Inferior parietal cortex (tissue), 1 donor: ENCODE measurements around the gene AJAP1.
"Not testable (repeated sequence)": the region's sequence is repeated elsewhere in the genome, so short reads cannot be mapped to it uniquely, and the experiment has no call there.

Source experiments
- DNase-seq: peaks from one replicate; pipeline ENCODE4 v3.0.0-alpha.2; 2016; ENCODE audit errors: extremely low spot score

AJAP1 gene, protein sequence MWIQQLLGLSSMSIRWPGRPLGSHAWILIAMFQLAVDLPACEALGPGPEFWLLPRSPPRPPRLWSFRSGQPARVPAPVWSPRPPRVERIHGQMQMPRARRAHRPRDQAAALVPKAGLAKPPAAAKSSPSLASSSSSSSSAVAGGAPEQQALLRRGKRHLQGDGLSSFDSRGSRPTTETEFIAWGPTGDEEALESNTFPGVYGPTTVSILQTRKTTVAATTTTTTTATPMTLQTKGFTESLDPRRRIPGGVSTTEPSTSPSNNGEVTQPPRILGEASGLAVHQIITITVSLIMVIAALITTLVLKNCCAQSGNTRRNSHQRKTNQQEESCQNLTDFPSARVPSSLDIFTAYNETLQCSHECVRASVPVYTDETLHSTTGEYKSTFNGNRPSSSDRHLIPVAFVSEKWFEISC

DNA sequence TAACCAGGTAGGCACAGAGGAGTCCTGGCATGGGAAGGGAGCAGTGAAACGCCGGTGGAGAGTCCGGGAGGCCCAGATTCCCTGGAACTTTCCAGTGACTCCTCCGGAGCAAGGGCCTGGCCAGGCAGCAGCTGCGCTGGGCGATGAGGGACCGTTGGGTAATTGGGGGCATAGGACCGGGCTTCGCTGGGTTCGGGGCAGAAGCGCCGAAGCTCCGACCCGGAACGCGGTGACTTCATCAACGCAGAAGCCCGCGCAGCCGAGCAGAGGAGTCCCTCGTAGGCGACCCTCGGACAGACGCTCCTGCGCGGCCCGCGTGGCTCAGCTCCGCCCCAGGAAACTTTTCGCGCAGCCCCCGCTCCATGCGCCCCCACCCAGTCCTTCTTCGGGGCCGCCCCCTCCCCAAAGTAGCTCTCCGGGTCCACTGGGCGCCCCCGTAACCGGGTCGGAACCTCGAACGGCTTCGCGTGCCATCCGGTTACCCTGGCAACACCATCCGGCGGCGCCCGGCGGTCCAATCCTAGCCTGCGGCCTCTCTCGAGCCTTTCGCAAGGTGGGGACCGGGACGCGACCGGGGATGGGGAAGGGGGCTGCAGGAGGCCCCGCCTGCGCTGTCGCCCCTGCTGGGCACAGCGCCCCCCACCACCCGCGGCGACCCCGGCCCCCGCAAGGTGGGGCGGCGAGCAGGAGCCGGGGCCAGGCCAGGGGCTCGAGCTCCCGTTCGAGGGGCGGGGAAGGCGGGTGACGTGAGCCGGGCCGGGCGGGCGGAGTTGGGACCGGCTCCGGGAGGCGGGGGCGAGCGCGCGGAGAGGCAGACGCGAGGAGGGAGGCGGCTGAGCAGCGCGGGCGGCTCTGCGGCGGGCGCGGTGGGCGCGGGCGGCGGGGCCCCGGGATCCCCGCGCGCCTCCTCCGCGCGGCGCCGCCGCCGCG is at the start of gene AJAP1:
Gene AJAP1 (plus strand): TSS at position 814 of the 930 bp plus-strand sequence. CDS start 817 bp downstream, outside the sequence.
- no peak for DNase-seq

DNA sequence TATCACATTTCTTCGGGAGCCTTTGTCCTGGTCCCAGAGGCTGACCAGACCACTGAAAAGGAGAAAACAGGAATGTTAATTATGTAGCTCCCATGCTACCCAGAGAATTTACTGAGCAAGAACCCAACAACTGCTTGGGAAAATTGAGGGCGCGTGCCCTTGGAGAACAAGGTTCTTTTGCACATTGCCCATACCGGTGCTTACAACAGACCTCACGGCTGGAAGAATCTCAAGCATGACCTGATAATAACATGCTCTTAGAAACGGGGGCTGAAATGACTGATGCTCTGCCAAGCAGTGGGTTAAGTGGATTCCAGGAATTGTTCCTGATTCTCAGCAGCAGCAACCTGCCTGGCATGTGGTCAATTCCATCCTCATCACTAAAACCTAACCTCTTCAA is 49.3 kb upstream of the AJAP1 start:
- no peak for DNase-seq

DNA sequence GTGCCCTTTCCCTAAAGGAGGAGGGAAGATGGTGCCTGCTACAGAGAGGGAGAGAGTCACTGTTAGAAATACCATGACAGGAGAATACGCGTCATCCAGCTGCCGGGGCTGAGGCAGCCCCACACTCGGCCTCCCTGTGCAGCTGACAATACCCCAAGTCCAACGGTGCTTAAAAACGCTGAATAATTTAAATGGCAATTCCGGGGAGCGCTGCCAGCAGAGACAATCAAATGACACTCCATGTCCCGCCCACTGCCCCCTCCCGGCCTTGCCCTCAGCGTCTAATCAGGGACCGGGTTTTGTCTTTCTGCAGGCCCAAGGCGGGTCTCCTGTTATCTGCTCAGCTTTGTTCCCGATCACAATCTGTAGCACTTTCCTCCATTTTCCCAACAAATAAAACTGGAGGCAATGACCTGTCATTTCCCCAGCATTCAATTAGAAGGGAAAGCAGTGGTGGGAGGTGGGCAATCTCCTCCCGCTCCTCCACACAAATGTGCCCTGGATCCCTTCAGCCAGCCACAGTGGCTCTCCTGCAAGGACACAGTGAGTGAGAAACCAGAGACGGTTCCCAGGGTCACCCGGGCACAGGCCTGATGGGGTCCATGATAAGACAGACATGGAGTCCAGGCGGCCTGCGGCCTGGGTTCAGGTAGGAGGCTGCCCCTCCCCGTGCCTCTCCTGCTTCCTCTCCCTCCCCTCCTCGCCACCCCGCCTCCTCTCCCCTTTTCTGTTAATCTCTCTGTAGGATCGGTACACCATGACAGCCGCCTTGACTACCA is 42.7 kb upstream of the AJAP1 start:
- no peak for DNase-seq

DNA sequence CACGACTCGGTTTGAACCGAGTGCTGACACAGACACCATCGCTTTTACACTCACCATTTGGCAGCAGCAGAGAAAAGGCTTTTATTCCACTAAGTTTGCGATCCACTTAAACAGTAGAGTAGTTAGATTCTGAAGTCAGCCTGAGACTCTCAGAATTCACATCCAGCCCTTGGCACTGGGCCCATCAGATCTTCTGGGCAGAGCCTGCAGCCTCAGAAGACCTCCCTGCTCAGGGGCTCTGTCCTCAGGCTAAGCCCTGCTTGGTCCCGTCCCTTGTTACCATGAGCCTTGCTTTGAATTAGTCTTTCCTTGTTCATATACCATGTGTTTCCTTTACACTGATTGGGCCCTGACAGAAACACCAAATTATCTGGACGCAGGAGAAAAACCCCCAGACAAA is 41.4 kb upstream of the AJAP1 start:
- no peak for DNase-seq

DNA sequence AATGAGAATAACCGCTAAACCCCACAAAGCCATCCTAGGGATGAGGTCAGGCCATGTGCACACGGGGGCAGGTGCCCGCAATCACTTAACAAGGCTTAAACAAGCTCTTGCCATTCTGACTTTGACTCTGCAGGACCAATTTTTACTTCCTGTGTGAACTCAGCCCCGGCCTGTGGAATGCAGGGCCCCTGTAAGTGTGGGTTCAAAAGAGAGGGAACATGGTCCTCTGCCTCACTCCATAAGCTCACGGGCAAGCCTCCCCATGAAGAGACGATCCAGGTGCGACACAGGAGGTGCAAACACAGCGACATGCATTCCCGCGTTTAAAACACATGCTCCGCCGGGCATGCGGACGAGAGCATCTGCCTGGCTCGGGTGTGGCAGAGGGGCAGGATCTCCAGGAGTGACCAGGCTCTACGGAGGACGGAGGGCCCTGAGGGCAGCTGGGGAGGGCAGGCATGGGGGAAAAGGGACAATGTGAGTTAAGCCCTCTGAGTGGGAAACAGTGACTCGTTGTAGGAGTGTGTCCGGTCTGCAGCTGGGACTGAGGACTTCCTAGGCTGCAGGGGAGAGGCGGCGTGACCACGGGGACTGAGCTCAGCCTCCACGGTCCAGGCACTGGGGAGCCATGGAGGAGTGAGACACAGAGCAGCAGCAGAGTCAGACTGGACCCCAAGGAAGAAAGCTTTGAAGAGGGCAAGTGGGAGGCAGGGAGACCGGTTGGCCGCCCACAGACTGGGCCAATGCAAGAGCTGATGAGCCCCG is 40.6 kb upstream of the AJAP1 start:
- no peak for DNase-seq

DNA sequence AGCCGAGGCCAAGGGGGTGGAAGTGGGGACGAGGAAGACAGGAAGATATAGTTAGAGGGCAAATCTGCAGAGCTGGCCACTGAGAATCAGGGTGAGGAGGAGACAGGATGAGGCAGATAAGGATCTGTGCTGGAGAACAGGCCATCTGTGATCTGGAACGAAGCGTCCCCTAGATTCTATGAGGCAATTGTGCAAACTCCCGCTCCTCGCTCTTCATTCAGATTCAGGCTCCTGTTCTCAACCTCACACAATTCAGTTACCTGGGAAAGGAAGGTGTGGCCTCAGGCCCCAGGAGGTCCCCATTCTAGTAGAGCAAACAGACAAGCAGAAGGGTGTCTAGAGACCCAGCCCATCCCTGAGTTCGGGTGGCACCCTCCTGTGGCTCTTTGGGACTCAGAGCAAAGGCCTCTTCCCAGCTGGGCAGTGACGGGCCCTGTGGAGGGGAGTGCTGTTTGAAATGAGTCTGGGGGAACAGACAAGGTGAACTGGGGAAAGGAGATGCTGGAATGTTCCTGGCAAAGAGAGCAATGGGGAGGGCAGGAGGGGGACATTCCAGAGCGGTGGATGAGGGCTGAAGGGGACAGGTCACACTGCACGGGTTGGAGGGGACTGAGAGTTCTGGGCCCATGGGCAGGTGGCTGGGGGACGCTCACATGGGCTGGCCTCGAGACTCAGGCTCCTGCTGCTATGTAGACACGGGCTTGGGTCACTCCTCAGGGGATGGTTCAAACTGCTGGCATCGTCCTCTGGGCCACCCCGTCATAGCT is 39.9 kb upstream of the AJAP1 start:
- DNase-seq, result no peak

DNA sequence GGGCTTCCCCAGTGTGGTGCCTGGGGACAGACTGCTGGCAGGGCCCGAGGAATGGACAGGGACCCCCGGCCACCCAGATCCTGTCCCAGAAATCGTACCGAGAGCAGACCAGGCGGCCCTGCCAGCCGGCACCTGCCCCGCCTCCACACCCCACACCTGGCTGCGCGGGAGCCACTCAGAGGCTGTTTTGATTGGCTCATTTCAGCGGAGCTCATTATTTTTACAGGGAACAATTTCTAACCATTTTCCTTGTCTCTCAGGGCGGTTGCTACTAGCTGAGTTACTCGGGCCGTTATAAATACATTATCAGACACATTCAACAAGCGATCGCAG is 39.3 kb upstream of the AJAP1 start:
- no peak for DNase-seq

DNA sequence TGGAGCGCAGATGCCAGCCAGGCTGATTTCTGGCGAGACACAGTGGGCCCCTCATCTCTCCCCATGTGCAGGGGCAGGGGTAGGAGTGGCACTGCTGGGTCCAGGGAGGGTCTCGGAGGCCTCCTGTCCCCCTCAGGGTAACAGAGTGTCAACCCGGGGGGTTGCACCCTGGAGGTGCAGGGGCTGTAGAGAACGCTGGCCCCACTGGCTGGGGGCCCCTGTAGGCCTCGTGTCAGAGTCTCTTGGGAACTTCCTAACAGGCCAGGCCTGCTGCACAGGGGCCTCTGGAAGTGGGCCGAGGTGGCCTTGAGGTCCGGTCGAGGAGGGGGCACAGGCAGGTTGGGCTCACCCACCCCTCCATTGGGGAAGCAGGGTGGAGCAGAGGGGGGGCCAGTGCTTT is 38.9 kb upstream of the AJAP1 start:
- DNase-seq, result no peak

DNA sequence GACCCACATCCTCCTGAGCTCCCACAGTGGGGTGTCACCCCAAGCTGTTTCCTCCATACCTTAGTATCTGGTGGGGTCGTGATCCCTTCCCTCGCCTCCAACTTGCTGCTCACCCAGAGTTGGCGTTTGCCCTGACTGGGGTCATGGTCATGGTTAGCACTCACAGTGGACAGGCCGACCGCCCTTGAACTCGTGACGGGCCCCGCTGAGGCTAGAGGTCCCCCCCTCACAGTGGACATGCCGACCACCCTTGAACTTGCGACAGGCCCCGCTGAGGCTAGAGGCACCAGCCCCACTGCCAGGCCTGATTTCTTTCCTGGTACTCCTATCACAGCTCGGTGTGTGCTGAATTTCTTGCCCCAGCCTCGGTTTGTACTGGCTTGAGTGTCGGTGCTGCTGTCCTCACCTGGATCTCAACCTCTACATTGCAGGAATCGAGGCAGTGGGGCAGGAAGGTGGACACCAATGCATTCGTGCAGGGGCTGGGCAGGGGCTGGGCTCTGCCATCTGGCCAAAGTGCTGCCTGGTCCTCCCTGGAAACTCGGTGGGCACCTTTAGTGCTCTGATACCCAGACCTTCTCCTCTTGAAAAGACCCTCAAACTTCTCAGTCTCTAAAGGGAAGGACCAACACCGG is 37.5 kb upstream of the AJAP1 start:
- no peak for DNase-seq

DNA sequence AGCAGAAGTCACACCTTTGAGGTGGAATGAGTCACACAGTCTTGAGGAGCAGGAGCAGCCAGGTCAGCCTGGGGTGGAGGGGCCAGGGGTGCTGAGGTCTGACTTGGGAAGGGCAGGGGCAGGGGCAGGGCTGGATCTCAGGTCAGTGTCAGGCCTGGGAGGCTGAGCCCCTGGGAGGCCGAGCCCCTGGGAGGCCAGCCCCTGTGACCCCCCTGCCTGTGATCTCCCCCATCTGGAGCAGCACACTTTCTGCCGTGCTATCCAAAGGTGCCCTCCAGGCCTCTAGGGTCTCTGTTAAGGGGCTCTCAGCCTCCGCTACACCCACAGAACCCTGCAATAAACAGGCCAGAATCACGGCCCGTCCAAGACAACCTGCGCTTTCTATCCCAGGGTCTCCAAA is 36.9 kb upstream of the AJAP1 start:
- no peak for DNase-seq

DNA sequence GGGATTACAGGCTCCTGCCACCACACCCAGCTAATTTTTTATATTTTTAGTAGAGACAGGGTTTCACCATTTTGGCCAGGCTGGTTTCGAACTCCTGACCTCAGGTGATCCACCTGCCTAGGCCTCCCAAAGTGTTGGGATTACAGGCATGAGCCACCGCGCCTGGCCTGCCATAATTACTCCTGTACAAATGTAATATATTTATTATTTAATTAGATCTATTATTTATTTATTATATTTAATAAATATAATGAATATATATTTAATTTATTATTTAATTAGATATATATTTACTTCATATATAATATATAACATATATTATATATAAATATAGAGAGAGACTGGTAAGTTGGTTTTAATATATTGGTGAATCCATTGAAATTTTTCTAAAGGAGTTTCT is 35.6 kb upstream of the AJAP1 start:
- not testable (repeated sequence) for DNase-seq

DNA sequence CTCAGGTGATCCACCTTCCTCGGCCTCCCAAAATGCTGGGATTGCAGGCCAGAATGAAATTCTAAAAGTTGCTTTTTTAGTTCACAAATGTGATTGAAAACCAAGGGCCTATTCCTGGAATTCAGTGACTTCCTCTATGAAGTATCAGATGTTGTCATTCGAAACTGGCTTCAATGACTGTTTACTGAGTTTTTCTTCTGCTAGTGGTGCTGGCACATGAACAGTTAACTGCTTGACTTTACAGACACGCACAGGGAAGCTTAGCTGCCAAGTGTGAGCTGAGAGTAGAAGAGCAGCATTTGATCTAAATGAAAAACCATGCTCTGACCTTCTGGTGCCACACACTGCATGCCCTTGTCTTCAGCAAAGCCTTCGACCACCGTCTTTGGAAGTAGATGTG is 32.8 kb upstream of the AJAP1 start:
- no peak for DNase-seq

DNA sequence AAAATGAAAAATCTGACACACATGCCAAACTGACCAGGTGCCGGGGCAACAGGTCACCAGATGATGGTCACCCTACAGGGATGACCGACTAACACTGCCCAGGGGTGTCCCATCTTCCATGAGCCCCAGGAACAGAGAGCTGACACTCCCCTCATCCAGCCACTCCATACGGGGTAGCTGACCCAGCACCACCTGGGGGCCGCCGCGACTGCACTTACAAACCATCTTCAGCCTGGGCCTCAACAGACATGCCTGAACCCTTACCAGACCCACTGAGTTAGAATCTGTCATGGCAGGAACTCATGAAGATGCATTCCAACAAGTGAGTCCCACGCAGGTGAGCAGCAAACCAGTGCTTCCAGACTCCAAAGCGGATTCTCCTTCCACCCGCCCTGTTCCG is 31.6 kb upstream of the AJAP1 start:
- no peak for DNase-seq

DNA sequence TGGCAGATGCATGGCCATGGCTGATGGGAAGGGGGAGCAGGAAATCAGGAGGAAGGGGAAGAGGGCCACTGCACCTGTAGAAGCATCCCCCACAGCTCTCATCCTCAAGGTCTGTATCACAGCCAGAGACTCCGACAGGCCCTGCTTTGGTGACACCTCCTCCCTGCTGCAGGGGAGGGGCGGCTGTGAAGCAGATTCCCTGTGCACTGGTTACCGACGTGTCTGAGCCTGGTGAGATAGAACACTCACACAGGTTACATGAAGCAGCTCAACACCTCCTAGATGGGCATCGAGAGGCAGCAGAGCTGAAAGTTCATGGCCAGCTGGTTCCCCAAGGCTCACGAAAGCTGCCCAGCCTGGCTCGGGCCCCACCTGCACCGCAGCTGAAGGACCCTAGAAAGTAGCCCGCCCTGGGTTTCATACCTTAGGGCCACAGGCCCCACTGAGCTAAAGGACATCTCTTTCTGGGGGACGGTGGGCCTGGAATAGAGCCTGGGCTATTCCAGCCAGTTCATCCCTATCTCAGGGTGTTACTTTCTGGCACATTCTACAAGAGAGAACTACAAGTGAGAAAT is 30.2 kb upstream of the AJAP1 start:
- no peak for DNase-seq

DNA sequence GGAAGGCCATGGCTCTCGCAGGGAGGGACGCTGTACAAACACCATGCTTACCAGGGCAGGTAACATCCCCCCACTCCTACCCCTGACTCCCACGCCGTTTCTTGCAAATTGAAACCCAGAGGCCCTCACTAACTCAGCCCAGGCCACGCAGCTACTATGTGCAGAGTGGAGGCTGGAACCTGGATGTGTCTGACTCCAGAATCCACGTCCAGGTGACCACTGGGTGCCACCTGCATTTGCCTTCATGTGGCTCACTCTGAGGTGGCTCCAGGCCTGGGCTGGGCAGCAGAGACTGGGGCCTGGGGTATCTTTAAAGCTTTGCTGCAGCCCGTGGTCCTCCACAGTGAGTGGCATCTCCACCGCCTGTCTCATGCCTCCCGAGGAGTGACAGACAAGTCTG is 29.6 kb upstream of the AJAP1 start:
- no peak for DNase-seq

DNA sequence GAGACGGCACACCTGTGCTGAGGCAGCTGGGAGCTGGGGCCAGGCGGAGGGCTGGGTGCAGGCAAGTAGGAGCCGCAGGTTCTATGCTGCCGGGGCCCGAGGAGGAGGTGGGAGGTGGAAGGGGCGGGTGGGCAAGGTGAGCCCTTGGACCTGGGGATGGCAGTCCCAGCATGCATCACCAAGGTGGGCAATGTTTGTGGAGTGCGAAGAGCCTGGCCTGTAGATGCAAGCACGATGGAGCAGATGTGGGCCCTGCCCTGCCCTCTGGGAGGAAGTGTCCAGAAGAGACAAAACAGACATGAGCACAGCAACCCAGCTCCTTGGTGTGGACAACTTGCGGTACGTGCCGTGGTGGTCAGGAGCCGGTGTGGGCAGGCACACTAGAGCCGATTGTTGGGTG is 28.3 kb upstream of the AJAP1 start:
- DNase-seq, result no peak

DNA sequence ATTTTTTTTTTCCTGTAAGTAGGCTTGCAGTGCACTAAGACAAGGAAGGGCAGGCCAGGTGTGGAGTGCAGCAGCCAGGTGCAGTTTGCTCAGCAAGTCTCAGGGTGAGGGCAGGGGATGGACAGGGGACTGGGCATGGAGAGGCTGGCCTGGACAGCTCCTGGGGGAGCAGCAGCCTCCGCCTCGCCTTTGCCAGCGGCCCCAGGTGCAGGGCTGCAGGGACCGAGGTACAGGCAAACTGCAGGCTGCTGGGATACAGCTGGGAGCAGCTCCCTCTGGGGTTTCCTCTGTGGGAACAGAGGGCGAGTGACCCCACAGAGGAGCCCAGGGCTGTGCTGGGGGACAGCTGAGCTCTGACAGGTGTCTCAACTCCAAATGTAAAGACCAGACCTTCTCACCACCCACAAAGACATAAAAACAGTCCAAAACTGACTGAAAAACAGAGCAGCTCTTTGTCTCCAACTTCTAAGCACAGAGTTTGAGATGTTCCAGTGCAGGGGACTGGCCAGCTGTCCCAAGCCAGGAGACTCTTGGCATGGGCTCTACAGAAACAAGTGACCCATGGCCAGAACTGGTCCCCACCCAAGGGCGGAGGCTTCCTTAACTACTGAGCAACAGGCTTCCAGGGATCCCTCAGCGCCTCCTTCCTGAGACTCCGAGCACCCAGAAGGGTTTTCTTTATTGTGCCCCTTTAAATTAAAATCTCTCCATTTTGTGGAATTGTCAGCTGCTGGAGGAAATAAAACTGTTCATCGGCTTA is 27.7 kb upstream of the AJAP1 start:
- DNase-seq, result no peak

DNA sequence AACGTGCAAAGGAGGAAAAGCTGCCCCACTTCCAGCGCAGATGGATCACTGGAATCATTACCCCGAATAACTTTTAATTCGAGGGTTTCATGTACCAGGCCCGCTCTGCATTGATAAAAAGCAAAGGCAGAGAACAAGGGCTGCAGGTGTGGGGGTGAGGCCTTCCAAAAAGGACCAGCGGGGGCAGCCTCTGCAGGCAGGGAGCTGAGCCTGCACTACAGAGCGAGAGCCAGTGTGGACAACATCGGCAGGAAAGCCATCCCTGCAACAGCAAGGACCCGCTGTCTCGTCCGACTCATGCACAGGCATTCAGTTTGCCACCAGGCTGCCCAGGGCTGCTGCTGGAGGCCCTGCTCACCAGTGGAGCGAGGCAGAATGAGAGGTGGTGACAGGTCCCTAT is 27.1 kb upstream of the AJAP1 start:
- DNase-seq, result no peak

DNA sequence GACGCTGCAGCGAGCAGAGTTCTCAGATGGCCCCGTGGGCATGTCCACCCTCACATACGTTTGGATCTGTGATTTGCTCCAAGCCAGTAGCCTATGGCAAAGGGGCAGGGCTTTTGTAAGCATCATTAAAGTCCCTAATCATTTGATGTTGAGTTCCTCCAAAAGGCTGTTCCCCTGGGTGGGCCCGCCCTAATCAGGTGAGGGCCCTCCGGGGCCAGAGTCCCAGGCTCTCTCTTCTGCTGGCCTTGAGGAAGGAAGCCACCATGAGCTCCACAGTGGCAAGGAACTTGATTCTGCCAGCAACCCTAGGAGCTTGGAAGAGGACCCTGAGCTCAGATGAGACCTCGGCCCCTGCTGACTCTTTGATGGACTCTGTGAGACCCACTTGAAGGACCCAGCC is 25.4 kb upstream of the AJAP1 start:
- DNase-seq, result no peak
